GF-D8 (cell line): ENCODE data around the gene KLHL13.

Experiments
- DNase-seq: peaks from one replicate; lab custom pipeline; 2025; lab: John Stamatoyannopoulos, UW

The KLHL13 gene

GRCh38 chrX:117851025-117851424, 265.6 kb downstream of the KLHL13 start:
- DNase-seq = no peak
